A549 (cell line): ENCODE data around the gene ABHD2. TPM values are rescaled to one million over a fixed set of nuclear protein-coding genes. Genes with fewer than 3 reads are reported as not detected.
A peak's percentile ranks its signal among the peaks of the same experiment; 100 is the strongest.

Experiments used
- ATAC-seq, 2 experiments: fragments of 200-7000 bp in 1 of 2; fragments of >200 bp in 1 of 2; cut with Nextera tagmentation in 1 of 2; cut with Tn5 transposase in 1 of 2; 3 replicates each; pipeline versions ENCODE4 v1.8.0 to v1.9.1; 2018 to 2020; ENCODE audit warnings: mild to moderate bottlenecking in 1 of 2, moderate library complexity in 1 of 2
- CTCF ChIA-PET: fragments of 300-600 bp; sonication (Branson Sonifier 250); formaldehyde crosslinking; extraction: SDS; loops from one replicate; lab custom pipeline; 2021; ENCODE audit warnings: antibody characterized with exemption, inconsistent platforms; lab: Yijun Ruan, JAX
- POLR2A ChIA-PET: fragments of 350-600 bp; formaldehyde crosslinking; extraction: SDS; loops from one replicate; lab custom pipeline; 2021; ENCODE audit warnings: antibody characterized with exemption, inconsistent platforms; lab: Yijun Ruan, JAX
- DNase-seq, 2 experiments: peaks; one replicate each; pipeline versions ENCODE4 v3.0.0 to v3.0.0-alpha.2; 2011 to 2016; ENCODE audit warnings: low read depth in 1 of 2, low spot score in 1 of 2
- FAIRE-seq: peaks from 2 replicates; lab custom pipeline; 2011; peaks lifted over from hg19 to GRCh38; lab: Jason Lieb, UNC
- H3K27ac ChIP-seq, 2 experiments: fragments of >200 bp; sonication (Bioruptor Twin); formaldehyde crosslinking; 3 replicates each; pipeline ENCODE4 v1.5.1; 2016 to 2017
- H3K4me1 ChIP-seq: fragments of >200 bp; sonication (Bioruptor Twin); formaldehyde crosslinking; 3 replicates; pipeline ENCODE4 v1.6.1; 2016
- H3K4me2 ChIP-seq: fragments of >200 bp; sonication (Bioruptor Twin); formaldehyde crosslinking; 3 replicates; pipeline ENCODE4 v1.6.1; 2016
- H3K4me3 ChIP-seq: fragments of >200 bp; sonication (Bioruptor Twin); formaldehyde crosslinking; 3 replicates; pipeline ENCODE4 v1.5.1; 2016
- H3K9me3 ChIP-seq: fragments of >200 bp; sonication (Bioruptor Twin); formaldehyde crosslinking; 3 replicates; pipeline ENCODE4 v1.6.1; 2016
- ATOH8 ChIP-seq: fragments of 250-450 bp; sonication (Bioruptor Pico); IDR thresholded peaks from 2 replicates; pipeline ENCODE4 v1.5.0; 2020; ENCODE audit warnings: low read depth, mild to moderate bottlenecking, moderate library complexity
- BCL3 ChIP-seq: fragments of >200 bp; sonication (Bioruptor Twin); formaldehyde crosslinking; IDR thresholded peaks from 3 replicates; pipeline ENCODE4 v1.6.1; 2016
- CEBPB ChIP-seq, 2 experiments: fragments of >200 bp in 1 of 2; sonication (Bioruptor Twin) in 1 of 2; formaldehyde crosslinking in 1 of 2; IDR thresholded peaks; 2 replicates each; pipeline ENCODE4 v1.6.1; 2012 to 2016
- CHD2 ChIP-seq: fragments of 150-350 bp; IDR thresholded peaks from 2 replicates; pipeline ENCODE4 v1.6.1; 2014; ENCODE audit warnings: low read length; ENCODE audit not compliant: partially characterized antibody
- EHF ChIP-seq: fragments of 250-450 bp; sonication (Bioruptor Pico); IDR thresholded peaks from 2 replicates; pipeline ENCODE4 v1.5.0; 2020; ENCODE audit warnings: mild to moderate bottlenecking
- FOSB ChIP-seq: fragments of 250-450 bp; sonication (Bioruptor Pico); IDR thresholded peaks from 2 replicates; pipeline ENCODE4 v1.5.0; 2020; ENCODE audit warnings: mild to moderate bottlenecking, moderate library complexity
- FOSL2 ChIP-seq, 2 experiments: fragments of 450-650 bp in 1 of 2; fragments of >200 bp in 1 of 2; sonication (Bioruptor Twin) in 1 of 2; formaldehyde crosslinking; IDR thresholded peaks; 2 replicates each; pipeline versions ENCODE4 v1.5.0 to v1.6.1; 2016 to 2020; ENCODE audit warnings: mild to moderate bottlenecking in 1 of 2, moderate library complexity in 1 of 2
- FOXS1 ChIP-seq: fragments of 250-450 bp; sonication (Bioruptor Pico); IDR thresholded peaks from 2 replicates; pipeline ENCODE4 v1.5.0; 2020; ENCODE audit warnings: mild to moderate bottlenecking, moderate library complexity
- HDAC2 ChIP-seq: fragments of 200-600 bp; sonication (generic); IDR thresholded peaks from 2 replicates; pipeline ENCODE4 v1.6.1; 2016
- HEYL ChIP-seq: fragments of 250-450 bp; sonication (Bioruptor Pico); IDR thresholded peaks from 2 replicates; pipeline ENCODE4 v1.8.0; 2021; ENCODE audit warnings: mild to moderate bottlenecking, moderate library complexity
- NR3C1 ChIP-seq: fragments of >200 bp; sonication (Bioruptor Twin); formaldehyde crosslinking; IDR thresholded peaks from 3 replicates; pipeline ENCODE4 v1.6.1; 2017
- PHF8 ChIP-seq: fragments of 200-600 bp; sonication (generic); IDR thresholded peaks from 2 replicates; pipeline ENCODE4 v1.6.1; 2016; ENCODE audit warnings: low read depth, mild to moderate bottlenecking, antibody characterized with exemption, moderate library complexity, borderline replicate concordance
- POLR2AphosphoS2 ChIP-seq: conservative IDR thresholded peaks from 2 replicates; pipeline ENCODE4 v1.6.1; 2012; ENCODE audit warnings: low read length, improper control_type of control experiment, inconsistent platforms
- RAD21 ChIP-seq, 2 experiments: fragments of >200 bp in 1 of 2; sonication (Bioruptor Twin) in 1 of 2; formaldehyde crosslinking in 1 of 2; IDR thresholded peaks in 1 of 2; conservative IDR thresholded peaks in 1 of 2; 2 replicates in 1 of 2; 3 replicates in 1 of 2; pipeline ENCODE4 v1.6.1; 2012 to 2018; ENCODE audit warnings: inconsistent platforms in 1 of 2
- RARB ChIP-seq: fragments of 250-450 bp; sonication (Bioruptor Pico); IDR thresholded peaks from 2 replicates; pipeline ENCODE4 v1.8.0; 2021; ENCODE audit warnings: mild to moderate bottlenecking, moderate library complexity
- TP53 ChIP-seq: fragments of 250-450 bp; sonication (Bioruptor Pico); IDR thresholded peaks from 2 replicates; pipeline ENCODE4 v1.5.0; 2021; ENCODE audit warnings: mild to moderate bottlenecking, moderate library complexity
- WGBS: methylation state at CpG from one replicate; pipeline ENCODE4 v1.1.6; 2017; ENCODE audit errors: missing lambda C conversion rate; 5-methylcytosine and 5-hydroxymethylcytosine counted together
- polyA plus RNA-seq, 4 experiments: library from polyadenylated mRNA; depleted of rRNA in 3 of 4; stranded (reverse); fragments of >200 nt; fragmentation: RNase III in 1 of 4; extraction: RNeasy Plus Mini Kit Qiagen cat#74134 plus additional on column Dnase treatment in 1 of 4; gene quantifications; 2 replicates in 3 of 4; 3 replicates in 1 of 4; pipeline ENCODE4 v1.2.3, GENCODE V29; 2011 to 2017
- TF ChIP-seq, protein P1 (sequence below): fragments of 150-350 bp; IDR thresholded peaks from 2 replicates; pipeline ENCODE4 v1.6.1; 2014; ENCODE audit warnings: low read depth, mild to moderate bottlenecking, low read length
- TF ChIP-seq, protein P2 (sequence below): IDR thresholded peaks from 2 replicates; pipeline ENCODE4 v1.6.1; 2012

Gene ABHD2
- polyA plus RNA-seq, 2 of the 4 experiments (the other 2 are of a cell fraction), result 36.2 to 63.3 TPM

DNA sequence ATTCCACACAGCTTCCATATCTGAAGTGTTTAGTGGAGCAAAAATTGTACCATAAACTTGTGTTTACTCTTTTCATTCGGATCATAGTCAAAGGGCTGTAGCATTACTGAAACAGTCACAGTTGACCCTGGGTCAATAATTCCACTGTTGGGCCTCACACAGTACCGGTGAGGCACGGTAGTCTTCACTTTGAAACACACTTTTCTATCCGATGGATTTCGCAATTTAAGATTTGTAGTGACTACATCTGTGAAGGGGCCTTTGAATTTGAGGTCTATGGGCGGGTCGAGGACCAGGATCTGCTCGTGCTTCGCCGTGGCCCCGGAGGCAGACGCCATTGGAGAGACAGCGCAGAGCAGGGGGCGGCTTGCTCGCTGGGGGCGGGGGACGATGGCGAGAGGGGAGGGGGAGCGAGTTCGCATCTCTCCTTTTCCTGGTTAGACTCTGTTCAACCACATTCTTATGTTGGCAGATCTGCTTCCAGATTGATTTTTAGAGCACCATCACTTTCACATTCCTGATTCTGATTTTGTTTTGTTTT lies 113.3 kb downstream of the ABHD2 start:
- no peak overlapping the region for H3K27ac ChIP-seq
- DNase-seq, result no peak
- no peaks in the 10 kb centered on the region for H3K9me3 ChIP-seq
- no peak for ATAC-seq
- H3K4me2 ChIP-seq, result no peak overlapping the region
- 93% methylated on average over 20 of the region's 20 CpGs for WGBS
- no peak for TF ChIP-seq EHF (CRISPR knock-in tag)
- TF ChIP-seq ATOH8, result no peak
- TF ChIP-seq POLR2AphosphoS2, result no peak
- TF ChIP-seq FOSB (CRISPR knock-in tag), result no peak
- no peak for TF ChIP-seq RARB (CRISPR knock-in tag)
- no peak for TF ChIP-seq FOSL2 (IDR thresholded peaks at IDR 0.05)
- TF ChIP-seq FOSL2 (CRISPR knock-in tag; IDR thresholded peaks at IDR 0.05), result no peak
- TF ChIP-seq CEBPB (IDR thresholded peaks at IDR 0.05), result peak in 1 of 2 experiments; percentile 49; a peak in 1 of 4 replicates
- TF ChIP-seq NR3C1, result no peak
- H3K4me3 ChIP-seq, result no peak overlapping the region
- ChIA-PET POLR2A (no interaction called here), CTCF (interaction anchor here (0.8 to 2.2 kb wide), 6 partner anchors 10 to 144 kb away, joined by 3 to 6 read pairs (median 4); partner anchors contain the start of gene FANCI)
- no peaks in the 10 kb centered on the region for H3K4me1 ChIP-seq
- no peak for FAIRE-seq

- H3K27ac ChIP-seq, result no peak overlapping the region
- no peak overlapping the region for H3K4me3 ChIP-seq
- H3K4me1 ChIP-seq, result no peaks in the 10 kb centered on the region
- H3K4me2 ChIP-seq, result no peak overlapping the region
- ChIA-PET CTCF (interaction anchor here (0.8 to 6.2 kb wide), 9 partner anchors 9 to 154 kb away, joined by 3 to 155 read pairs (median 7); partner anchors contain the start of gene FANCI), POLR2A (no interaction called here)
- DNase-seq (no peak), FAIRE-seq (no peak), ATAC-seq (0 out of 6 replicates have a peak, but pooled peaks of 1 of the 2 experiments have one; percentile 2)
- WGBS, result 62% methylated on average over 2 of the region's 2 CpGs
- no peaks in the 10 kb centered on the region for H3K9me3 ChIP-seq
- TF ChIP-seq CEBPB (IDR thresholded peaks at IDR 0.05), result no peak
These were observed 115.5 kb downstream of the ABHD2 start for GRCh38 chr15:89203705-89204273.

GRCh38 chr15:89205991-89206585 lies 117.8 kb downstream of the ABHD2 start:
- Histone ChIP-seq H3K27ac (no peak overlapping the region), H3K4me1 (no peaks in the 10 kb centered on the region), H3K9me3 (no peaks in the 10 kb centered on the region), H3K4me3 (no peak overlapping the region), H3K4me2 (no peak overlapping the region)
- POLR2A ChIA-PET, result no interaction called here
- WGBS, result 47% methylated on average over 14 of the region's 14 CpGs
- FAIRE-seq (no peak), DNase-seq (no peak), ATAC-seq (no peak)
- CTCF ChIA-PET, result interaction anchor here (0.6 to 6.2 kb wide), 79 partner anchors 7 to 1276 kb away, joined by 3 to 155 read pairs (median 5); partner anchors contain the start of genes FANCI and POLG
- TF ChIP-seq, protein P1, sequence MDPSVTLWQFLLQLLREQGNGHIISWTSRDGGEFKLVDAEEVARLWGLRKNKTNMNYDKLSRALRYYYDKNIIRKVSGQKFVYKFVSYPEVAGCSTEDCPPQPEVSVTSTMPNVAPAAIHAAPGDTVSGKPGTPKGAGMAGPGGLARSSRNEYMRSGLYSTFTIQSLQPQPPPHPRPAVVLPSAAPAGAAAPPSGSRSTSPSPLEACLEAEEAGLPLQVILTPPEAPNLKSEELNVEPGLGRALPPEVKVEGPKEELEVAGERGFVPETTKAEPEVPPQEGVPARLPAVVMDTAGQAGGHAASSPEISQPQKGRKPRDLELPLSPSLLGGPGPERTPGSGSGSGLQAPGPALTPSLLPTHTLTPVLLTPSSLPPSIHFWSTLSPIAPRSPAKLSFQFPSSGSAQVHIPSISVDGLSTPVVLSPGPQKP, result no peak
- no peak for TF ChIP-seq HDAC2
- TF ChIP-seq TP53 (CRISPR knock-in tag), result no peak
- TF ChIP-seq HEYL (CRISPR knock-in tag), result no peak
- no peak for TF ChIP-seq RAD21 (conservative IDR thresholded peaks at IDR 0.05 in 1 of 2, IDR thresholded peaks at IDR 0.05 in 1 of 2)
- no peak for TF ChIP-seq CHD2
- TF ChIP-seq, protein P2, sequence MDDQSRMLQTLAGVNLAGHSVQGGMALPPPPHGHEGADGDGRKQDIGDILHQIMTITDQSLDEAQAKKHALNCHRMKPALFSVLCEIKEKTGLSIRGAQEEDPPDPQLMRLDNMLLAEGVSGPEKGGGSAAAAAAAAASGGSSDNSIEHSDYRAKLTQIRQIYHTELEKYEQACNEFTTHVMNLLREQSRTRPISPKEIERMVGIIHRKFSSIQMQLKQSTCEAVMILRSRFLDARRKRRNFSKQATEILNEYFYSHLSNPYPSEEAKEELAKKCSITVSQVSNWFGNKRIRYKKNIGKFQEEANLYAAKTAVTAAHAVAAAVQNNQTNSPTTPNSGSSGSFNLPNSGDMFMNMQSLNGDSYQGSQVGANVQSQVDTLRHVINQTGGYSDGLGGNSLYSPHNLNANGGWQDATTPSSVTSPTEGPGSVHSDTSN, result no peak
- TF ChIP-seq FOXS1 (CRISPR knock-in tag), result no peak
- no peak for TF ChIP-seq BCL3
- TF ChIP-seq PHF8, result no peak
